OCI-LY7 (cell line): ENCODE results near the gene RNFT2. TPM values are rescaled to one million over a fixed set of nuclear protein-coding genes. Genes with fewer than 3 reads are reported as not detected.

Experiments
- BruUV-seq: library from RNA; stranded (reverse); fragments of 400-500 nt; replicated peaks from 2 replicates; lab custom pipeline; 2021; lab: Mats Ljungman, UMichigan
- CTCF ChIA-PET: fragments of 300-600 bp; sonication (Branson Sonifier 250); formaldehyde crosslinking; loops from one replicate; lab custom pipeline; 2022; ENCODE audit warnings: antibody characterized with exemption; ENCODE audit not compliant: unreplicated experiment; lab: Charles Lee
- POLR2A ChIA-PET: fragments of 300-600 bp; sonication (Branson Sonifier 250); formaldehyde crosslinking; loops from one replicate; lab custom pipeline; 2022; ENCODE audit warnings: antibody characterized with exemption; lab: Charles Lee
- DNase-seq: peaks from one replicate; pipeline ENCODE4 v3.0.0-alpha.2; 2015; ENCODE audit warnings: low spot score
- H2AFZ ChIP-seq: fragments of 200-600 bp; sonication (generic), shearing (Covaris generic); 2 replicates; pipeline ENCODE4 v1.6.1; 2014; ENCODE audit warnings: mild to moderate bottlenecking, antibody characterized with exemption, low read length, moderate library complexity
- H3K27ac ChIP-seq: fragments of 200-600 bp; sonication (generic); 2 replicates; pipeline ENCODE4 v1.5.1; 2014; ENCODE audit warnings: mixed run types, low read depth, mild to moderate bottlenecking, moderate library complexity, low read length, inconsistent platforms; ENCODE audit not compliant: poor library complexity, severe bottlenecking
- H3K36me3 ChIP-seq: fragments of 200-600 bp; sonication (generic); 2 replicates; pipeline ENCODE4 v1.6.1; 2014; ENCODE audit warnings: mild to moderate bottlenecking, antibody characterized with exemption, low read length, moderate library complexity, mixed read lengths; ENCODE audit not compliant: insufficient read depth
- H3K4me1 ChIP-seq: fragments of 200-600 bp; sonication (generic); 2 replicates; pipeline ENCODE4 v1.5.1; 2014; ENCODE audit warnings: mild to moderate bottlenecking, low read length; ENCODE audit not compliant: insufficient read depth, poor library complexity, severe bottlenecking
- H3K4me2 ChIP-seq: fragments of 200-600 bp; sonication (generic); 2 replicates; pipeline ENCODE4 v1.6.1; 2014; ENCODE audit warnings: mild to moderate bottlenecking, low read length
- H3K4me3 ChIP-seq: fragments of 200-600 bp; sonication (generic); 2 replicates; pipeline ENCODE4 v1.5.1; 2014; ENCODE audit warnings: mild to moderate bottlenecking, low read depth, low read length; ENCODE audit not compliant: poor library complexity, severe bottlenecking
- H3K79me2 ChIP-seq: fragments of 200-600 bp; sonication (generic); 2 replicates; pipeline ENCODE4 v1.6.1; 2016; ENCODE audit warnings: low read depth, mild to moderate bottlenecking, low read length, moderate library complexity, mixed read lengths; ENCODE audit not compliant: insufficient read depth
- H3K9me2 ChIP-seq: fragments of 200-600 bp; sonication (generic); 2 replicates; pipeline ENCODE4 v1.6.1; 2016; ENCODE audit warnings: mild to moderate bottlenecking, low read length, mixed read lengths; ENCODE audit not compliant: insufficient read depth
- H3K9me3 ChIP-seq: fragments of 200-600 bp; sonication (generic); 2 replicates; pipeline ENCODE4 v1.6.1; 2014; ENCODE audit warnings: mild to moderate bottlenecking, mixed run types, low read length, mixed read lengths
- H4K20me1 ChIP-seq: fragments of 200-600 bp; sonication (generic); 2 replicates; pipeline ENCODE4 v1.6.1; 2014; ENCODE audit warnings: mild to moderate bottlenecking, antibody characterized with exemption, low read length, moderate library complexity, mixed read lengths; ENCODE audit not compliant: insufficient read depth
- EZH2phosphoT487 ChIP-seq: fragments of 200-600 bp; sonication (generic); IDR thresholded peaks from 2 replicates; pipeline ENCODE4 v1.6.1; 2018; ENCODE audit warnings: low read depth, borderline replicate concordance, mild to moderate bottlenecking, mixed run types, antibody characterized with exemption, low read length, moderate library complexity, mixed read lengths
- intact Hi-C: fragments of 100-400 bp; cut with micrococcal nuclease; formaldehyde crosslinking; loops from one replicate; pipeline ENCODE4 v1.10.0; 2022; ENCODE audit not compliant: unreplicated experiment
- total RNA-seq, 2 experiments: library from RNA; depleted of rRNA in 1 of 2; stranded (reverse); fragments of >200 nt in 1 of 2; shearing (Covaris generic) in 1 of 2; gene quantifications; 2 replicates each; pipeline ENCODE4 v1.2.3, GENCODE V29; 2014 to 2022
- TF ChIP-seq, protein P1 (sequence below): fragments of 200-600 bp; sonication (generic); conservative IDR thresholded peaks from 2 replicates; pipeline ENCODE4 v1.5.1; 2014; ENCODE audit warnings: mild to moderate bottlenecking, antibody characterized with exemption, low read length, moderate library complexity, mixed read lengths

The RNFT2 gene
- total RNA-seq, 2 experiments from 2014 or later, result 40.2 to 62.2 TPM

DNA sequence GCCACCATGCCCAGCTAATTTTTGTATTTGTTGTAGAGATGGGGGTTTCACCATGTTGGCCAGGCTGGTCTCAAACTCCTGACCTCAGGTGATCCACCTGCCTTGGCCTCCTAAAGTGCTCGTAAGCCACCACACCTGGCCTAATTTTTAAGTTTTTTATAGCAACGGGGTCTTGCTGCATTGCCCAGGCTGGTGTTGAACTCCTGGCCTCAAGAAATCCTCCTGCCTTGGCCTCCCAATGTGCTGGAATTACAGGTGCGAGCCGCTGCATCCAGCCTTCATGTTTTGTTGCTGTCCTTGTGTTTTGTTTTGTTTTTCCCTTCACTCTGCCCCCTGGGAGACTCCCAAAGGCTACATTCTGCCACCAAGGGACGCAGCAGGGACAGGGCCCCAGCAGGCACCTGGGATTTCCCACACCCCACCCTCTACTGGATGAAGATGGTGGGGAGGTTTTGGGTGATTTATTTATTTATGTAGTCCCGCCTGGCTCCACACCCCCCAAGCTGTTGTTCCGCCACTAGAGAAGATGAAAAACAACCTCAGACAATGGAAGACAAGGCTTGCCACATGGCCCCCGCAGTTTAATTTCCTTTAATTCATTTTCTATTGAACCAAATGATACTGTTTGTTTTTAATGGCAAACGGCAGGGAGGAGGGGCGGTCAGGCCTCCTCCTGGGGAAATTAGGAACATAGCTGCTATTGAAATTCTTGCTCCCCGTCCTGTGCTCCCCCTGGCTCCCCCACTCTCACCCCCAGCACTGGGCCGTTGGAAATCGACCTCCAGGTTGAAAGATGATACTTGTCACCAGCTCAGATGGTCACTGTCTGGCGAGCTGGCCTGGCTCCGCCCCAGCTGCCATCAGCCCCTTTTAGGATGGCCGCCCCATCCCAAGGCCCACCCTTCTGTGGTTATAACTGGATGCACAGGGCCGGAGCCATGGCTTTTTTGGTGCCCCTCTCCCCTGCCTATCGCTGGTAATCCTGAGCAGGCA is 70.3 kb downstream of the RNFT2 start:
- CTCF ChIA-PET, result no interaction called here
- H4K20me1 ChIP-seq, result no peaks in the 10 kb centered on the region
- no TSS peak for BruUV-seq
- TF ChIP-seq, protein P1, sequence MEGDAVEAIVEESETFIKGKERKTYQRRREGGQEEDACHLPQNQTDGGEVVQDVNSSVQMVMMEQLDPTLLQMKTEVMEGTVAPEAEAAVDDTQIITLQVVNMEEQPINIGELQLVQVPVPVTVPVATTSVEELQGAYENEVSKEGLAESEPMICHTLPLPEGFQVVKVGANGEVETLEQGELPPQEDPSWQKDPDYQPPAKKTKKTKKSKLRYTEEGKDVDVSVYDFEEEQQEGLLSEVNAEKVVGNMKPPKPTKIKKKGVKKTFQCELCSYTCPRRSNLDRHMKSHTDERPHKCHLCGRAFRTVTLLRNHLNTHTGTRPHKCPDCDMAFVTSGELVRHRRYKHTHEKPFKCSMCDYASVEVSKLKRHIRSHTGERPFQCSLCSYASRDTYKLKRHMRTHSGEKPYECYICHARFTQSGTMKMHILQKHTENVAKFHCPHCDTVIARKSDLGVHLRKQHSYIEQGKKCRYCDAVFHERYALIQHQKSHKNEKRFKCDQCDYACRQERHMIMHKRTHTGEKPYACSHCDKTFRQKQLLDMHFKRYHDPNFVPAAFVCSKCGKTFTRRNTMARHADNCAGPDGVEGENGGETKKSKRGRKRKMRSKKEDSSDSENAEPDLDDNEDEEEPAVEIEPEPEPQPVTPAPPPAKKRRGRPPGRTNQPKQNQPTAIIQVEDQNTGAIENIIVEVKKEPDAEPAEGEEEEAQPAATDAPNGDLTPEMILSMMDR, result no peak
- TF ChIP-seq EZH2phosphoT487, result no peak
- H2AFZ ChIP-seq, result no peak overlapping the region
- POLR2A ChIA-PET, result no interaction called here
- H3K79me2 ChIP-seq, result peaks cover 11% of the 10 kb centered on the region; the same call in 1 of the 2 replicates
- no peaks in the 10 kb centered on the region for H3K9me3 ChIP-seq
- no peak overlapping the region for H3K4me2 ChIP-seq
- H3K27ac ChIP-seq, result peak overlapping the region; percentile 100
- intact Hi-C loops, result no loop called here
- no peak for DNase-seq
- H3K4me1 ChIP-seq, result peaks cover 91% of the 10 kb centered on the region
- peaks cover 17% of the 10 kb centered on the region for H3K36me3 ChIP-seq
- no peaks in the 10 kb centered on the region for H3K9me2 ChIP-seq
- no peak overlapping the region for H3K4me3 ChIP-seq

DNA sequence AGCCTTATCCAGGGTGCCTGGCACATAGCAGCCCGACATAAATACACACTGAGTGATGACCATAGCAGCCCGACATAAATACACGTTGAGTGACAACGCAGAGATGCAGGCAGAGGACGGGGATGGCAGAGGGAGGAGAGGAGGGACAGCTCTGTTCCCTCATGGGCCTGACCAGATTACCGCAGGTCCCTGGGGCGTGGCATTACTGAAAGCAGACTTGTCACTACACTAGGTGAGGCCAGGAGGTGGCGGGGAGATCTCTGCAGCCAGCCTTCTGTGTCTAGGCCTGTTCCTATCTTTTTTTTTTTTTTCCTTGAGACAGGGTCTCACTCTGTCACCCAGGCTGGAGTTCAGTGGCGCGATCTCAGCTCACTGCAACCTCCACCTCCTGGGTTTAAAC is 74.1 kb downstream of the RNFT2 start:
- no TSS peak for BruUV-seq
- TF ChIP-seq, protein P1, result no peak
- no peak for TF ChIP-seq EZH2phosphoT487
- peaks cover 91% of the 10 kb centered on the region for H3K4me1 ChIP-seq
- H3K4me3 ChIP-seq, result no peak overlapping the region
- no peaks in the 10 kb centered on the region for H4K20me1 ChIP-seq
- H2AFZ ChIP-seq, result peak overlapping the region; percentile 22; the same call in 1 of the 2 replicates
- peak; percentile 53 for DNase-seq
- H3K27ac ChIP-seq, result peak overlapping the region; percentile 52
- H3K79me2 ChIP-seq, result no peaks in the 10 kb centered on the region
- CTCF ChIA-PET, result no interaction called here
- intact Hi-C loops, result no loop called here
- peak overlapping the region; percentile 50 for H3K4me2 ChIP-seq
- no peaks in the 10 kb centered on the region for H3K9me3 ChIP-seq
- no peaks in the 10 kb centered on the region for H3K9me2 ChIP-seq
- H3K36me3 ChIP-seq, result peaks cover 23% of the 10 kb centered on the region
- POLR2A ChIA-PET, result interaction anchor here (0.8 kb wide), 1 partner anchor 103 kb away, joined by 3 read pairs; no protein-coding TSS in a partner anchor
